Transverse colon (tissue), 4 donors: ENCODE results near the gene TMEM117. TPM values are rescaled to one million over a fixed set of nuclear protein-coding genes. Genes with fewer than 3 reads are reported as not detected.

ENCODE experiments used
- DNase-seq: peaks from one replicate; pipeline ENCODE4 v3.0.0-alpha.2; 2019
- H3K27ac ChIP-seq, 4 donors: fragments of 200-600 bp; sonication (generic); 2 replicates each; pipeline ENCODE4 v1.5.1; 2016 to 2018; ENCODE audit warnings: inconsistent platforms in 4 of 4
- H3K27me3 ChIP-seq: fragments of 200-600 bp; sonication (generic); 2 replicates; pipeline ENCODE4 v1.5.1; 2017; ENCODE audit warnings: inconsistent platforms
- H3K36me3 ChIP-seq, 4 donors: fragments of 200-600 bp; sonication (generic); 2 replicates each; pipeline ENCODE4 v1.5.1; 2017 to 2019; ENCODE audit warnings: inconsistent platforms in 4 of 4
- H3K4me1 ChIP-seq, 4 donors: fragments of 200-600 bp; sonication (generic); 2 replicates each; pipeline ENCODE4 v1.5.1; 2017 to 2020; ENCODE audit warnings: inconsistent platforms in 4 of 4
- H3K4me3 ChIP-seq, 4 donors: fragments of 200-600 bp; sonication (generic); 1 replicate in 1 of 4; 2 replicates in 3 of 4; pipeline versions ENCODE4 v1.5.1 to v1.6.1; 2017 to 2019; ENCODE audit warnings: inconsistent platforms in 4 of 4
- H3K9me3 ChIP-seq, 2 donors: fragments of 200-600 bp; sonication (generic); 2 replicates each; pipeline ENCODE4 v1.5.1; 2017 to 2019; ENCODE audit warnings: inconsistent platforms in 2 of 2
- EP300 ChIP-seq: sonication (generic); formaldehyde crosslinking; IDR thresholded peaks from one replicate; pipeline ENCODE4 v1.6.1; 2017; ENCODE audit warnings: antibody characterized with exemption, low read depth
- POLR2A ChIP-seq: fragments of 450-650 bp; IDR thresholded peaks from one replicate; pipeline ENCODE4 v1.6.1; 2016; ENCODE audit warnings: antibody characterized with exemption, mild to moderate bottlenecking, moderate library complexity
- POLR2AphosphoS5 ChIP-seq, 3 donors: sonication (generic); formaldehyde crosslinking; IDR thresholded peaks; one replicate each; pipeline ENCODE4 v1.6.1; 2016; ENCODE audit warnings: antibody characterized with exemption in 3 of 3
- WGBS, 2 donors: methylation state at CpG; one replicate each; pipeline ENCODE4 v1.1.5; 2018; ENCODE audit warnings: low coverage in 1 of 2; 5-methylcytosine and 5-hydroxymethylcytosine counted together
- in situ Hi-C, 4 donors: fragments of 200-750 bp; cut with MboI; loops; one replicate each; pipeline versions ENCODE4 v1.15.0 to v1.15.1; 2017; ENCODE audit warnings: low sequenced_read_pairs in 3 of 4, low pct_ligation_motif_present in 1 of 4, low pct_unique_long_range_greater_than_20kb in 1 of 4
- intact Hi-C: fragments of 100-400 bp; cut with DNase I; formaldehyde crosslinking; loops from one replicate; pipeline ENCODE4 v1.15.1; 2023; ENCODE audit warnings: low total_unique reads
- total RNA-seq, 4 donors: library from RNA; depleted of rRNA; stranded (reverse); fragments of >200 nt; gene quantifications; one replicate each; pipeline ENCODE4 v1.1.0, GENCODE V29; 2016
- TF ChIP-seq, protein P1 (sequence below), 5 experiments: fragments of 200-600 bp in 3 of 5; fragments of 450-650 bp in 2 of 5; sonication (generic) in 3 of 5; IDR thresholded peaks; 1 replicate in 2 of 5; 2 replicates in 3 of 5; pipeline ENCODE4 v1.5.1; 2016 to 2017; ENCODE audit warnings: antibody characterized with exemption in 5 of 5, inconsistent platforms in 3 of 5, mild to moderate bottlenecking in 2 of 5, moderate library complexity in 1 of 5

TMEM117 gene
- total RNA-seq, 4 donors from 2014 or later = 0.40 to 92.8 (median 25.6) TPM

- H3K36me3 ChIP-seq = peaks cover 0 to 66% (median 31%) of the 10 kb centered on the region in 4 donors
- DNase-seq = no peak
- intact Hi-C loops (no loop called here), in situ Hi-C loops (no loop called here)
- H3K9me3 ChIP-seq = no peaks in the 10 kb centered on the region
- peaks cover 0 to 1% (median 0%) of the 10 kb centered on the region in 4 donors for H3K4me1 ChIP-seq
- no peaks in the 10 kb centered on the region for H3K27me3 ChIP-seq
- no peak overlapping the region for H3K4me3 ChIP-seq
- WGBS, 2 donors = 65 to 73% methylated on average over 4 of the region's 4 CpGs
- no peak overlapping the region for H3K27ac ChIP-seq
- TF ChIP-seq EP300 = no peak
- TF ChIP-seq, protein P1, sequence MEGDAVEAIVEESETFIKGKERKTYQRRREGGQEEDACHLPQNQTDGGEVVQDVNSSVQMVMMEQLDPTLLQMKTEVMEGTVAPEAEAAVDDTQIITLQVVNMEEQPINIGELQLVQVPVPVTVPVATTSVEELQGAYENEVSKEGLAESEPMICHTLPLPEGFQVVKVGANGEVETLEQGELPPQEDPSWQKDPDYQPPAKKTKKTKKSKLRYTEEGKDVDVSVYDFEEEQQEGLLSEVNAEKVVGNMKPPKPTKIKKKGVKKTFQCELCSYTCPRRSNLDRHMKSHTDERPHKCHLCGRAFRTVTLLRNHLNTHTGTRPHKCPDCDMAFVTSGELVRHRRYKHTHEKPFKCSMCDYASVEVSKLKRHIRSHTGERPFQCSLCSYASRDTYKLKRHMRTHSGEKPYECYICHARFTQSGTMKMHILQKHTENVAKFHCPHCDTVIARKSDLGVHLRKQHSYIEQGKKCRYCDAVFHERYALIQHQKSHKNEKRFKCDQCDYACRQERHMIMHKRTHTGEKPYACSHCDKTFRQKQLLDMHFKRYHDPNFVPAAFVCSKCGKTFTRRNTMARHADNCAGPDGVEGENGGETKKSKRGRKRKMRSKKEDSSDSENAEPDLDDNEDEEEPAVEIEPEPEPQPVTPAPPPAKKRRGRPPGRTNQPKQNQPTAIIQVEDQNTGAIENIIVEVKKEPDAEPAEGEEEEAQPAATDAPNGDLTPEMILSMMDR (IDR thresholded peaks at IDR 0.05) = no peak
- TF ChIP-seq POLR2AphosphoS5 (IDR thresholded peaks at IDR 0.05) = no peak
- TF ChIP-seq POLR2A = no peak
Measured at GRCh38 chr12:43797561-43798217, 38.2 kb upstream of the TMEM117 start.

DNA sequence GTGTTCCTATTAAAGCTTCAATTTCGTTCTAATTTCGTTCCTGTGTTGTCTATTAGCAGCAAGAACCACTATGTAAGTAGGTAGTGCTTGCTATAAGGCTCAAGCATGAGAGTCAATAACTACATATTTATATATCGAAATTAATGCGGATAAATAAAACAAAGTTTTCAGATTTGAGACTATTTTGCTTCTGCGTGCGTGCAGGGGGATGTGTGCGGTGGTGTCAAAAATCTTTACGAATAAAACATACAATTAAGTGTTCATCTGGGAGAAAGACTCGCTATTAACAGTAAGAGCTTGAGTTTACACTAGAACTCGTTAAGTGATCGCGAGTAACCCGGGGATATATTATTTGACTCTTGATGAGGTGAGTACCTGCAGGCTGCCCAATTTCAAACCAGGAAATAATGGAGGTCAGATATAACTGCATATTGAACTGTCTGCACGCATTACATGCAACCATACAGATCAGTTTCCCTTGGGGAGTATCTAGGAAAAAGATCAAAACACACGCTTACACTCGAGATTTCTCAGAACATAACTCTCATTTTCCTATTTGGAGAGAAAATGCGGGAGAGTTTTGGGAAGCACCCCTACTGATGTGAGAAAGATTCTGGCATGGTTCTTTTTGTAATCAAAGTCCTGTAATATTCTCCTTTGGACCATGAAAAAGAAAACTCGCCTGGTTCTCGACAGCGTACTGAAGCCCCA is 30.6 kb upstream of the TMEM117 start:
- peak overlapping the region; percentile 97 to 99 (median 98) for H3K27ac ChIP-seq
- no peaks in the 10 kb centered on the region for H3K27me3 ChIP-seq
- peak overlapping the region; percentile 83 to 100 (median 94) for H3K4me3 ChIP-seq
- H3K9me3 ChIP-seq = no peaks in the 10 kb centered on the region
- no peak for DNase-seq
- peaks cover 0 to 17% (median 4%) of the 10 kb centered on the region in 4 donors for H3K36me3 ChIP-seq
- peaks cover 11 to 33% (median 19%) of the 10 kb centered on the region in 4 donors for H3K4me1 ChIP-seq
- in situ Hi-C loops (loop anchor here in 1 of 4 donors (5.0 kb wide), 1 partner anchor 48 kb away; the partner anchor contains the start of genes IRAK4 and PUS7L), intact Hi-C loops (no loop called here)
- 4 to 11% methylated on average over 20 of the region's 20 CpGs for WGBS, 2 donors
- no peak for TF ChIP-seq POLR2AphosphoS5 (IDR thresholded peaks at IDR 0.05)
- TF ChIP-seq, protein P1 (IDR thresholded peaks at IDR 0.05) = no peak
- TF ChIP-seq POLR2A = no peak
- TF ChIP-seq EP300 = no peak

DNA sequence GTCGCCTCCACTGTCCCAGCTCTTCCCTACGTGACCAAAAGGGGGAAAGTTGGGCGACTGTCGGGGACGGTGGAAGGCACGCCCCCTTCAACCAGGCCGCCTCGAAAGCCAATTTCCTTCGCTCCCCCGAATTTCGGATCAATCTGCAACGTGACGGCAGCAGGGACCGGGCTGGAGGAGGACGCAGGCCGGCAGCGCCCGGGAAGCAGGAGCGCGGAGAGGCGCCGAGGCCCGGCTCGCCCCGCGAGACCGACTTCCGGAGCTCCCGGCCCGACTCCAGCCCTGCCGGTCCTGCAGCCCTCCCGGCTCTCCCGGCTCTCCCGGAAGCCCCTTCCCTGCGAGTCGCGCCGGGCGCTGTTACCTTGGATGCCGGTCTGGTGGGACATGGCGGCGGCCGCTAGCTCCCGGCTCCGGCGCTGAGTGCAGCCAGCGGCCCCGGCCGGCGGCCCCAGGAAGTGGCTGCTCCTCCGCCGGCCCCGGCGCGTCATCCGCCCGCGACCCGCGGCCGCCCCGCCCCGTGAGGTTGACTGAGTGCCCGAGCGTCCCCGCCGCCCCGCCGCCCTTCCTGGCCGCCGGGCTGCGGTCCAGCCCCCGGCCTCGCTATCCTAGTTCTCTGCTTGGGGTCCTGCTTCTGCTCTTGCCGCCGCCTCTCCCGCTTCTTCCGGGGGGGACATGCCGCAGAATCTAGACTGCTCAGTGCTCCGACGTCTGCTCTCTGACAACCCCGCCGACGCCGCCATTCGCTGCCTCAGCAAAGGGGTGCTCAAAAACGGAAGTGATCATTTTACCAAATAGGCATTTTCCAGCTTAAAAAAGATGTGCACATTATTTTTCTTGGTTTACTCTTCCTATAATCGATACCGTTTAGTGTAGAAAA is 29.8 kb upstream of the TMEM117 start, which contains the start of gene TWF1:
Gene TWF1 (minus strand): TSS at position 458 of the 877 bp plus-strand sequence. CDS start 72 bp downstream, at position 386.
- peak within 1 kb of the TSS; percentile 83 to 100 (median 94) for H3K4me3 ChIP-seq
- peak; percentile 92 for DNase-seq
- peaks cover 0 to 9% (median under 1%) of the 10 kb centered on the region in 4 donors for H3K36me3 ChIP-seq
- H3K9me3 ChIP-seq = no peaks in the 10 kb centered on the region
- in situ Hi-C loops (loop anchor here in 1 of 4 donors (5.0 kb wide), 1 partner anchor 49 kb away; the partner anchor contains the start of genes IRAK4 and PUS7L), intact Hi-C loops (no loop called here)
- peaks cover 11 to 33% (median 19%) of the 10 kb centered on the region in 4 donors for H3K4me1 ChIP-seq
- WGBS, 2 donors = 0% methylated on average over 4 to 43 of the region's 89 CpGs
- TF ChIP-seq POLR2A (peak; percentile 79), POLR2AphosphoS5 (IDR thresholded peaks at IDR 0.05) (peak; percentile 57 to 84 (median 81)), EP300 (no peak)
- TF ChIP-seq, protein P1 (IDR thresholded peaks at IDR 0.05) = peak in 4 of 5 experiments; percentile 33 to 60 (median 53)
- H3K27me3 ChIP-seq = no peaks in the 10 kb centered on the region
- H3K27ac ChIP-seq = peak within 1 kb of the TSS; percentile 97 to 99 (median 98)
